RWPE2 (cell line): ENCODE measurements around the gene ADAMTS16.

Experiments used
- ATAC-seq: fragments of 200-7000 bp; cut with Tn5 transposase; 3 replicates; pipeline ENCODE4 v1.9.1; 2021; ENCODE audit warnings: low read depth
- DNase-seq: peaks from one replicate; pipeline ENCODE4 v3.0.0-alpha.2; 2020; ENCODE audit warnings: low spot score
- H3K27ac ChIP-seq: fragments of 450-650 bp; 2 replicates; pipeline ENCODE4 v1.5.1; 2017; ENCODE audit warnings: mild to moderate bottlenecking; ENCODE audit not compliant: poor library complexity, severe bottlenecking
- H3K27me3 ChIP-seq: fragments of 250-450 bp; sonication (Bioruptor Pico); 2 replicates; pipeline ENCODE4 v1.5.1; 2021; ENCODE audit warnings: mild to moderate bottlenecking, moderate library complexity; ENCODE audit not compliant: insufficient read depth, poor library complexity, severe bottlenecking
- H3K36me3 ChIP-seq: fragments of 250-450 bp; sonication (Bioruptor Pico); 2 replicates; pipeline ENCODE4 v1.5.1; 2020; ENCODE audit warnings: low read depth, mild to moderate bottlenecking, moderate library complexity
- H3K4me1 ChIP-seq: fragments of 250-450 bp; sonication (Bioruptor Pico); 2 replicates; pipeline ENCODE4 v1.5.1; 2021; ENCODE audit warnings: mild to moderate bottlenecking, moderate library complexity; ENCODE audit not compliant: insufficient read depth, poor library complexity, severe bottlenecking
- H3K4me3 ChIP-seq: fragments of 250-450 bp; sonication (Bioruptor Pico); 2 replicates; pipeline ENCODE4 v1.5.1; 2021; ENCODE audit warnings: mild to moderate bottlenecking, moderate library complexity; ENCODE audit not compliant: severe bottlenecking
- H3K9me3 ChIP-seq: fragments of 250-450 bp; sonication (Bioruptor Pico); 2 replicates; pipeline ENCODE4 v1.5.1; 2021; ENCODE audit warnings: mild to moderate bottlenecking, moderate library complexity; ENCODE audit not compliant: severe bottlenecking
- CTCF ChIP-seq: fragments of 450-650 bp; IDR thresholded peaks from one replicate; pipeline ENCODE4 v1.5.1; 2017; ENCODE audit warnings: mild to moderate bottlenecking, moderate library complexity; ENCODE audit not compliant: poor library complexity, severe bottlenecking

The ADAMTS16 gene

DNA sequence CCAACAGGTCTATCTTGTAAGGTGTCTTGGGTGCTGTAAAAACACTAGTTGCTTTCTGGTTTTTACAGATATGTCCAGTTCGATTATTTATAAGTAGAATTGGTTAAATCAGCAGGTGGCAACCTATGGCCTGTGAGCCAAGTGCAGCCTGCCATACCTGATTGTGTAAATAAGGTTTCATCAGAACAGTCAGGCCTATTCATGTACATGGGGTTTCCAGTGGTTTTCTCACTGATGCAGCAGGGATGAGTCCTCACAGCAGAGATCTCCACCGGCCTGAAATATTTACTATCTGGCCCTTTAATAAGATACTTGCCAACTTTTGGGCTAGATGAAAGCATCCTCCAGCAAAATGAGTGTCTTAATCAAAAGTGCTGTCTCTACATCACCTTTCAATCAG, 149.4 kb downstream of the ADAMTS16 start:
- Histone ChIP-seq H3K4me1 (peaks cover 41% of the 10 kb centered on the region), H3K36me3 (no peaks in the 10 kb centered on the region), H3K27ac (peak overlapping the region; percentile 82), H3K4me3 (no peak overlapping the region), H3K9me3 (no peaks in the 10 kb centered on the region), H3K27me3 (no peaks in the 10 kb centered on the region)
- no peak for TF ChIP-seq CTCF
- peak; percentile 78 for ATAC-seq
- DNase-seq: no peak

DNA sequence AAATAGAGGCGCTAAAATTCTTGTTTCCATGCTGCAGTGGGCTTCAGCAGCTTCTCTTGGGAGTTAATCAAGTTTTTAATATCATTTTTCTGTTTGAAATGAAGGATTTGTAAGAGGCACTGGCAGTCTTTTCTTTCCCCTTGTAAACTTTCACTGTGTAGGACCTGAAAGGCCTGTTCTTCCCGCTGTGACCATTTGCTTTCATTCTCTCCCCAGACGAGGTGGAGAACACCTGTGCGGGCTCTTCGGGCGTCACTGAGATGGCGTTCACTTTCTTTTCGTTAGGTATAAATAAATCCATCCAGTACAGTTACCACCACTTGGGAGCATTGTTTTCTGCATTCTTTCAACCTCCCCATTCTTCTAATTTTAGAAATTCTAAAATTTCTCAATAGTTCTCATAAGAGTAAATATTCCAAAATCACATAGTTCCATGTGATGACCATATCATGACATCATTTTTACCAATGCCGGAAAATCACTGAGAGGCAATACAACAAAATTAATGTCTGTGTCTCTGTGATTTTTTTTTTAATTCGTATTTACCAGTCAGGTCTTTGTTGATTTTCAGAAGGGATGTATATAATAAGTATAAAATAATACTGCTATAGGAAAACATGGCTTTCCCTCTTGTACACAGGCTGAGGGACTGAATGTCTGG, 150.7 kb downstream of the ADAMTS16 start:
- no peak for DNase-seq
- Histone ChIP-seq H3K4me1 (peaks cover 41% of the 10 kb centered on the region), H3K4me3 (no peak overlapping the region), H3K36me3 (no peaks in the 10 kb centered on the region), H3K27ac (peak overlapping the region; percentile 82), H3K27me3 (no peaks in the 10 kb centered on the region), H3K9me3 (no peaks in the 10 kb centered on the region)
- no peak for ATAC-seq
- no peak for TF ChIP-seq CTCF

GRCh38 chr5:5291357-5291756, 151.2 kb downstream of the ADAMTS16 start:
- peak; percentile 15; the same call in 1 of the 3 replicates for ATAC-seq
- Histone ChIP-seq H3K27me3 (no peaks in the 10 kb centered on the region), H3K4me3 (no peak overlapping the region), H3K36me3 (no peaks in the 10 kb centered on the region), H3K27ac (peak overlapping the region; percentile 82), H3K9me3 (no peaks in the 10 kb centered on the region), H3K4me1 (peaks cover 41% of the 10 kb centered on the region)
- no peak for TF ChIP-seq CTCF
- DNase-seq: no peak

DNA sequence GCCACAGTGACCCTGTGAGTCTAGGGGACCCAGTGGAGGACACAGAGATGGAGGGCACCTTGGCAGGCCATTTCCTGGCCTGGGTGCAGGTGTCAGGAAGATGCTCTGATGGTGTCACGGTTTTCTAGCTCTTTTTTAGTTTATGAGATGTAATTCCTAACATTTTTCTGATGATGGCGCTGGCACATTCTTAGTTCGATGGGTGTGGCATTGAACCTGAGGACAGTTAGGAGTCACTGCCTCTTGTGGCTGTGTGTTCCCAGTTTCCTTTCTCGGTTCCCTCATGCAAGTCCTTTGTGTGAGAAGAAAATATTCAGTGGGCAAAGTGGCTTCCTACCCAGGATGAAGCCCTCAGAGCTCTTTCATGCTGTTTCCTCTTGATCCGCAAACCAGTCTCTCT, 152.9 kb downstream of the ADAMTS16 start:
- Histone ChIP-seq H3K27me3 (no peaks in the 10 kb centered on the region), H3K4me1 (peaks cover 28% of the 10 kb centered on the region), H3K27ac (no peak overlapping the region), H3K4me3 (no peak overlapping the region), H3K9me3 (no peaks in the 10 kb centered on the region), H3K36me3 (no peaks in the 10 kb centered on the region)
- TF ChIP-seq CTCF: no peak
- ATAC-seq (no peak), DNase-seq (no peak)

DNA sequence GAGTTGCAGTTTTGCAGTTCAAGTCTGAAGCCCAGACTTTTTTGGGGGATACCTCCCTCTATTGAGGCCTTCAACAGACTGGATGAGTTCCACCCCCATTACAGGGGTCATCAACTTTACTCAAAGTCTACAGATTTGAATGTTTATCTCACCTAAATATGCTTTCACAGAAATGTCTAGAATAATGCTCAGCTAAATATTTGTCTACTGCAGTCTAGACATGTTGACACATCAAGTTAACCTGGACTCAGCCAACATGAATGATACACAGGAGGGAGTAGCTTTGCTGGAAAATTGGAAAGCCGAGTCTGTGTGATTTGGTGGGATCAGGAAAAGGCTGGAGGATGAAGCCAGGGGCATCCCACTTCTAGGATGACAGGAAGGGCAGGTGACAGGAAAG, 154.3 kb downstream of the ADAMTS16 start:
- ATAC-seq (no peak), DNase-seq (no peak)
- Histone ChIP-seq H3K36me3 (no peaks in the 10 kb centered on the region), H3K4me3 (no peak overlapping the region), H3K4me1 (peaks cover 16% of the 10 kb centered on the region), H3K27ac (no peak overlapping the region), H3K9me3 (no peaks in the 10 kb centered on the region), H3K27me3 (no peaks in the 10 kb centered on the region)
- TF ChIP-seq CTCF: no peak
